ENCODE measurements around the gene VAMP1. TPM values are rescaled to one million over a fixed set of nuclear protein-coding genes. Genes with fewer than 3 reads are reported as not detected.

Gene VAMP1
- total and polyA plus RNA-seq, 9 of the 15 experiments (the other 6 are each of a cell fraction or from before 2014, with no cell fraction given) = 0.76 to 13.2 (median 4.2) TPM

- no peak for TF ChIP-seq HDAC8 (tag; IDR thresholded peaks at IDR 0.05)
- no peak for TF ChIP-seq KLF10 (CRISPR knock-in tag; IDR thresholded peaks at IDR 0.05)
- no peak for TF ChIP-seq HDGF (IDR thresholded peaks at IDR 0.05)
- TF ChIP-seq, protein P1, sequence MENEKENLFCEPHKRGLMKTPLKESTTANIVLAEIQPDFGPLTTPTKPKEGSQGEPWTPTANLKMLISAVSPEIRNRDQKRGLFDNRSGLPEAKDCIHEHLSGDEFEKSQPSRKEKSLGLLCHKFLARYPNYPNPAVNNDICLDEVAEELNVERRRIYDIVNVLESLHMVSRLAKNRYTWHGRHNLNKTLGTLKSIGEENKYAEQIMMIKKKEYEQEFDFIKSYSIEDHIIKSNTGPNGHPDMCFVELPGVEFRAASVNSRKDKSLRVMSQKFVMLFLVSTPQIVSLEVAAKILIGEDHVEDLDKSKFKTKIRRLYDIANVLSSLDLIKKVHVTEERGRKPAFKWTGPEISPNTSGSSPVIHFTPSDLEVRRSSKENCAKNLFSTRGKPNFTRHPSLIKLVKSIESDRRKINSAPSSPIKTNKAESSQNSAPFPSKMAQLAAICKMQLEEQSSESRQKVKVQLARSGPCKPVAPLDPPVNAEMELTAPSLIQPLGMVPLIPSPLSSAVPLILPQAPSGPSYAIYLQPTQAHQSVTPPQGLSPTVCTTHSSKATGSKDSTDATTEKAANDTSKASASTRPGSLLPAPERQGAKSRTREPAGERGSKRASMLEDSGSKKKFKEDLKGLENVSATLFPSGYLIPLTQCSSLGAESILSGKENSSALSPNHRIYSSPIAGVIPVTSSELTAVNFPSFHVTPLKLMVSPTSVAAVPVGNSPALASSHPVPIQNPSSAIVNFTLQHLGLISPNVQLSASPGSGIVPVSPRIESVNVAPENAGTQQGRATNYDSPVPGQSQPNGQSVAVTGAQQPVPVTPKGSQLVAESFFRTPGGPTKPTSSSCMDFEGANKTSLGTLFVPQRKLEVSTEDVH (IDR thresholded peaks at IDR 0.05; ENCODE audit: low read depth, partially characterized antibody) = no peak
Measured at GRCh38 chr12:6457220-6457945, 13.1 kb downstream of the VAMP1 start (continued).

- CTCF ChIA-PET (ENCODE audit: low intra/inter-chr PET ratio) = no interaction called here
- in situ Hi-C loops (cut with MboI) = loop anchor here (25.0 kb wide), 1 partner anchor 391 kb away; no protein-coding TSS in a partner anchor
- H3K36me3 ChIP-seq (ENCODE audit: control insufficient read depth, insufficient read depth, low read length) = no peaks in the 10 kb centered on the region
- H2AFZ ChIP-seq (ENCODE audit: low read depth, low read length) = peak overlapping the region; percentile 99
- H3K9me1 ChIP-seq (ENCODE audit: control insufficient read depth, insufficient read depth, low read length) = no peaks in the 10 kb centered on the region
- H3K27me3 ChIP-seq (ENCODE audit: control insufficient read depth in 2 of 2, insufficient read depth in 2 of 2, low read length in 2 of 2) = no peaks in the 10 kb centered on the region
- BruUV-seq (replicated peaks) = no TSS peak
- peak; percentile 12; the same call in 1 of the 3 replicates for ATAC-seq
- no peaks in the 10 kb centered on the region for H4K20me1 ChIP-seq (replicated peaks; ENCODE audit: control insufficient read depth, insufficient read depth, low read length)
- H3K79me2 ChIP-seq (ENCODE audit: control insufficient read depth, insufficient read depth, low read length) = no peaks in the 10 kb centered on the region
- no peaks in the 10 kb centered on the region for H3K9me3 ChIP-seq (replicated peaks; ENCODE audit: control insufficient read depth, insufficient read depth, low read depth, low read length)
- WGBS (ENCODE audit: insufficient coverage, low coverage, missing lambda C conversion rate) = 81% methylated on average over 13 of the region's 17 CpGs
- intact Hi-C loops (cut with micrococcal nuclease) = no loop called here
- H3K4me3 ChIP-seq = no peak overlapping the region
- no peak for FAIRE-seq
- peaks cover 12 to 24% of the 10 kb centered on the region in 2 experiments; a peak in 4 of 5 replicates for H3K4me1 ChIP-seq (replicated peaks in 1 of 2; ENCODE audit: control insufficient read depth in 2 of 2, insufficient read depth in 2 of 2, low read length in 2 of 2)
- POLR2A ChIA-PET = interaction anchor here (1.2 to 2.6 kb wide), 3 partner anchors 13 to 17 kb away, joined by 3 to 14 read pairs (median 3); partner anchors contain the start of gene VAMP1
- H3K27ac ChIP-seq (ENCODE audit: extremely low read depth, low read depth, low read length) = no peak overlapping the region
- no peak overlapping the region for H3K9ac ChIP-seq (ENCODE audit: insufficient read depth in 1 of 2, low read depth in 2 of 2, low read length in 2 of 2)
- TF ChIP-seq NUFIP1 (IDR thresholded peaks at IDR 0.05; ENCODE audit: partially characterized antibody) (no peak), SIRT6 (IDR thresholded peaks at IDR 0.05; ENCODE audit: low read depth, low read length) (no peak), RBM22 (IDR thresholded peaks at IDR 0.05; ENCODE audit: low read depth, low read length, poor library complexity, severe bottlenecking) (no peak), CTBP1 (IDR thresholded peaks at IDR 0.05; ENCODE audit: borderline replicate concordance) (no peak), HEY1 (CRISPR knock-in tag; IDR thresholded peaks at IDR 0.05; ENCODE audit: borderline replicate concordance) (no peak), IRF9 (tag; IDR thresholded peaks at IDR 0.05) (no peak), TRIM28 (IDR thresholded peaks at IDR 0.05) (no peak), MXI1 (IDR thresholded peaks at IDR 0.05; ENCODE audit: low read depth, low read length) (no peak), PHTF2 (CRISPR knock-in tag; IDR thresholded peaks at IDR 0.05) (no peak), ETS2 (tag; IDR thresholded peaks at IDR 0.05; ENCODE audit: borderline replicate concordance, poor library complexity, severe bottlenecking) (no peak), NR2F6 (CRISPR knock-in tag; IDR thresholded peaks at IDR 0.05) (no peak)
- DNase-seq (ENCODE audit: extremely low read depth in 1 of 4, low spot score in 3 of 4) = no peak
- H3K4me2 ChIP-seq (ENCODE audit: insufficient read depth, low read length) = peak overlapping the region; percentile 77; the same call in 1 of the 2 replicates
Measured at GRCh38 chr12:6452944-6453630, 17.4 kb downstream of the VAMP1 start.
